ENCODE results near the gene LRMDA.

The LRMDA gene

DNA sequence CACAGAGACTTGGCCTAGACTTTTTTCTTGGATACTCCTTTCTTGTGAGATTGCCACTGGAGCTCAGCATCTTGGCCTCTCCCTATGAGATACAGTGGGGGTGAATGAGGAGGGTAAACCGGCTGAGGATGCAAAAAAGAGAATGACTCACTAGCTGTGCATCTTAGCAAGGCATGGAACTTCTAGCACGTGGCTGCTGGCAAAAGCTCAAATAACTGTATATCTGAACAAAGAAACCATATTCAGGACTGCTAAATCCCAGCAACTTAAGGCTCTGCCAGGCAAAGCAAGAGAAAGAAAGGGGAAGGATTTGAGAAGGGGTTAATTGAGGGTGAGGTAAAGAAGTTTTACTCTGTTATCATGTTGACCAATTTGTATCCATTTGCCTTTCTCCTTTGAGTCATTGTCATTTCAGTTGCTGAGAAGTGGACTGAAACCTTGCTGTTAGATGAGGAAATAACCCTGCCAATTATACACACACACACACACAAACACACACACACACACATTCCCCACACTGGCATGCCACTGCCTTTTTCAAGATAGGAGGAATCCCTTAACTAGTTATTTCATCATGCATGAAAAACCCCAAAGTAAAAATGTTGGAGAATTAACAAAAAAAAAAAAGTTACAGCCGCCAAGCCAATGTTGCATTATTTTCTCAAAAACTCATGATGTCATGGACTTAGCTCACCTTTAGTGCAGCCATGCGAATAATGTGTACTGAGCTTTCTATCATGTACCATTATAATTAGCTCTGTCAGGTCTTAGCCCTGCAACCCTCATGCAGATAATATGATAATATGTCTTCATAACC is 997.3 kb downstream of the LRMDA start:
- H2AFZ ChIP-seq (ENCODE audit: low read depth, low read length) = peak overlapping the region; percentile 27
- H3K27ac ChIP-seq (ENCODE audit: low read length, poor library complexity, severe bottlenecking) = peak overlapping the region; percentile 96
- no peaks in the 10 kb centered on the region for H3K27me3 ChIP-seq (ENCODE audit: control insufficient read depth in 1 of 2, insufficient read depth in 1 of 2, low read length in 2 of 2)
- peak overlapping the region in 1 of 2 experiments; percentile 37 for H3K18ac ChIP-seq (ENCODE audit: low read depth in 1 of 2, low read length in 2 of 2)
- H3K4me1 ChIP-seq (ENCODE audit: control insufficient read depth, insufficient read depth, low read depth, low read length) = peaks cover 10% of the 10 kb centered on the region
- no peaks in the 10 kb centered on the region for H3K36me3 ChIP-seq (ENCODE audit: control insufficient read depth in 1 of 2, insufficient read depth in 2 of 2, low read depth in 1 of 2, low read length in 2 of 2)
- H3K4me3 ChIP-seq (ENCODE audit: insufficient read depth in 1 of 2, low read depth in 1 of 2, low read length in 2 of 2) = no peak overlapping the region
- H3K9me3 ChIP-seq (ENCODE audit: control insufficient read depth, low read length) = no peaks in the 10 kb centered on the region
- H3K9ac ChIP-seq (ENCODE audit: low read length) = no peak overlapping the region
- H3K79me1 ChIP-seq (replicated peaks; ENCODE audit: low read length, poor library complexity, severe bottlenecking) = no peaks in the 10 kb centered on the region
- no peak overlapping the region for H2BK15ac ChIP-seq (ENCODE audit: low read depth, poor library complexity, severe bottlenecking)
- H3K23ac ChIP-seq (ENCODE audit: low read length in 2 of 2) = no peak overlapping the region
- H2BK12ac ChIP-seq (ENCODE audit: low read length in 2 of 2) = peak overlapping the region; percentile 59 to 78
- no peak overlapping the region for H3K14ac ChIP-seq (ENCODE audit: low read length in 2 of 2)
- no peak overlapping the region for H4K91ac ChIP-seq (ENCODE audit: low read length)
- 48% methylated on average over 4 of the region's 4 CpGs for WGBS
- peak overlapping the region; percentile 33 for H2AK5ac ChIP-seq (ENCODE audit: low read length, severe bottlenecking)
- no peak overlapping the region for H4K8ac ChIP-seq (ENCODE audit: low read length)
- peak; percentile 80 for DNase-seq
- peak overlapping the region; percentile 16 for H3K4me2 ChIP-seq (ENCODE audit: low read length, poor library complexity, severe bottlenecking)
- H2BK5ac ChIP-seq (ENCODE audit: low read depth, low read length, poor library complexity, severe bottlenecking) = peak overlapping the region; percentile 10
- no peak overlapping the region for H2BK120ac ChIP-seq (ENCODE audit: low read depth, low read length)
- peak overlapping the region in 1 of 2 experiments; percentile 69 for H3K4ac ChIP-seq (ENCODE audit: low read depth in 1 of 2, low read length in 2 of 2)

GRCh38 chr10:76429368-76430060 is 998.1 kb downstream of the LRMDA start:
- Histone ChIP-seq H4K91ac (ENCODE audit: low read length) (peak overlapping the region; percentile 82), H3K79me1 (replicated peaks; ENCODE audit: low read length, poor library complexity, severe bottlenecking) (no peaks in the 10 kb centered on the region), H2AK5ac (ENCODE audit: low read length, severe bottlenecking) (peak overlapping the region; percentile 32), H3K9me3 (ENCODE audit: control insufficient read depth, low read length) (no peaks in the 10 kb centered on the region), H4K8ac (ENCODE audit: low read length) (peak overlapping the region; percentile 60), H3K9ac (ENCODE audit: low read length) (peak overlapping the region; percentile 45), H3K14ac (ENCODE audit: low read length in 2 of 2) (no peak overlapping the region), H3K27ac (ENCODE audit: low read length, poor library complexity, severe bottlenecking) (peak overlapping the region; percentile 96), H2BK5ac (ENCODE audit: low read depth, low read length, poor library complexity, severe bottlenecking) (no peak overlapping the region), H3K4me2 (ENCODE audit: low read length, poor library complexity, severe bottlenecking) (no peak overlapping the region), H3K4me1 (ENCODE audit: control insufficient read depth, insufficient read depth, low read depth, low read length) (peaks cover 10% of the 10 kb centered on the region), H3K27me3 (ENCODE audit: control insufficient read depth in 1 of 2, insufficient read depth in 1 of 2, low read length in 2 of 2) (no peaks in the 10 kb centered on the region), H2BK12ac (ENCODE audit: low read length in 2 of 2) (peak overlapping the region in 1 of 2 experiments; percentile 49), H2BK15ac (ENCODE audit: low read depth, poor library complexity, severe bottlenecking) (no peak overlapping the region), H3K36me3 (ENCODE audit: control insufficient read depth in 1 of 2, insufficient read depth in 2 of 2, low read depth in 1 of 2, low read length in 2 of 2) (no peaks in the 10 kb centered on the region), H3K4ac (ENCODE audit: low read depth in 1 of 2, low read length in 2 of 2) (peak overlapping the region in 1 of 2 experiments; percentile 55), H3K4me3 (ENCODE audit: insufficient read depth in 1 of 2, low read depth in 1 of 2, low read length in 2 of 2) (no peak overlapping the region), H2AFZ (ENCODE audit: low read depth, low read length) (no peak overlapping the region), H2BK120ac (ENCODE audit: low read depth, low read length) (peak overlapping the region; percentile 80), H3K18ac (ENCODE audit: low read depth in 1 of 2, low read length in 2 of 2) (peak overlapping the region in 1 of 2 experiments; percentile 37), H3K23ac (ENCODE audit: low read length in 2 of 2) (no peak overlapping the region)
- DNase-seq = no peak
- 83% methylated on average over 8 of the region's 12 CpGs for WGBS

DNA sequence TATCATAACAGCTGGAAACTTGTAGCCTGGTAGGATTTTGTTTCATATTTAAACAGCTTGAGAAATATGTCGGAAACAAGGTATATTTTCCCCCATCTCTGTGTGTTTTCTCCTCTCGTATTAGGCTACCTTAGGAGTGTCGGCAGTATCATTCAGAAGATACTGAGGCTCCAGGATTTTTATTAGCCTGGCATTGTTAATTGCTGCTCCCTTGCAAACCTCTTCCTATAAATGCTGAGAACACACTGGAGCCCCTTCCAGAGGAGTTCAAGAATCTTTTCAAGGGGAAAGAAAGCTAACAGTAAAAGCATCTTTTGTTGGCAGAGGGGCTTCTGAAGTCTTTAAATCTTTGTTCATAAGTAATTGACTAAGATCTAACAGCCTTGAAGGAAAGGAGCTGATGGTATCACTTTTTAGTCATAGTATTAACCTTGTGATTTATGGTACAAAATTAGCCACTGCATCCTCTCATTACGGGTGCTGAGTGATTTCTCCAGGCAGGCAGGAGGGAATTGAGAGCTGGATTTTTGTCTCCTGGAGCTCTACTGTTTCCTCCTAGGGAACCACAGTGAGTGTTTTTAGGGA is 998.7 kb downstream of the LRMDA start:
- Histone ChIP-seq H3K4me3 (ENCODE audit: insufficient read depth in 1 of 2, low read depth in 1 of 2, low read length in 2 of 2) (no peak overlapping the region), H3K4ac (ENCODE audit: low read depth in 1 of 2, low read length in 2 of 2) (no peak overlapping the region), H2BK12ac (ENCODE audit: low read length in 2 of 2) (no peak overlapping the region), H2BK15ac (ENCODE audit: low read depth, poor library complexity, severe bottlenecking) (no peak overlapping the region), H3K4me1 (ENCODE audit: control insufficient read depth, insufficient read depth, low read depth, low read length) (peaks cover 10% of the 10 kb centered on the region), H2AK5ac (ENCODE audit: low read length, severe bottlenecking) (no peak overlapping the region), H3K27ac (ENCODE audit: low read length, poor library complexity, severe bottlenecking) (peak overlapping the region; percentile 62), H2BK120ac (ENCODE audit: low read depth, low read length) (no peak overlapping the region), H3K9me3 (ENCODE audit: control insufficient read depth, low read length) (no peaks in the 10 kb centered on the region), H4K8ac (ENCODE audit: low read length) (no peak overlapping the region), H2BK5ac (ENCODE audit: low read depth, low read length, poor library complexity, severe bottlenecking) (no peak overlapping the region), H3K14ac (ENCODE audit: low read length in 2 of 2) (no peak overlapping the region), H3K36me3 (ENCODE audit: control insufficient read depth in 1 of 2, insufficient read depth in 2 of 2, low read depth in 1 of 2, low read length in 2 of 2) (no peaks in the 10 kb centered on the region), H3K23ac (ENCODE audit: low read length in 2 of 2) (no peak overlapping the region), H2AFZ (ENCODE audit: low read depth, low read length) (no peak overlapping the region), H4K91ac (ENCODE audit: low read length) (no peak overlapping the region), H3K4me2 (ENCODE audit: low read length, poor library complexity, severe bottlenecking) (no peak overlapping the region), H3K27me3 (ENCODE audit: control insufficient read depth in 1 of 2, insufficient read depth in 1 of 2, low read length in 2 of 2) (no peaks in the 10 kb centered on the region), H3K79me1 (replicated peaks; ENCODE audit: low read length, poor library complexity, severe bottlenecking) (no peaks in the 10 kb centered on the region), H3K18ac (ENCODE audit: low read depth in 1 of 2, low read length in 2 of 2) (no peak overlapping the region), H3K9ac (ENCODE audit: low read length) (peak overlapping the region; percentile 45)
- DNase-seq = peak; percentile 31
- 5% methylated on average over 2 of the region's 4 CpGs for WGBS

Measured in mesenchymal stem cell (in vitro differentiated cells and primary cell).